Heart left ventricle (tissue), 16 donors: ENCODE data around the gene RNF135. TPM values are rescaled to one million over a fixed set of nuclear protein-coding genes. Genes with fewer than 3 reads are reported as not detected.

ENCODE experiments used
- ATAC-seq, 4 donors: fragments of 200-7000 bp; cut with Tn5 transposase; one replicate each; pipeline ENCODE4 v1.9.1; 2020 to 2022; ENCODE audit warnings: moderate library complexity in 4 of 4, mild to moderate bottlenecking in 3 of 4, moderate number of reproducible peaks in 1 of 4
- DNase-seq, 5 donors: peaks; one replicate each; pipeline ENCODE4 v3.0.0-alpha.2; 2020
- H3K27ac ChIP-seq, 12 donors: fragments of 200-600 bp; sonication (generic) in 4 of 12; one replicate each; pipeline versions ENCODE4 v1.5.0 to v1.8.0; 2016 to 2022; ENCODE audit warnings: mild to moderate bottlenecking in 2 of 12
- H3K27me3 ChIP-seq, 9 donors: fragments of 200-600 bp; sonication (generic) in 2 of 9; one replicate each; pipeline versions ENCODE4 v1.5.1 to v1.8.0; 2016 to 2022; ENCODE audit warnings: mild to moderate bottlenecking in 3 of 9
- H3K36me3 ChIP-seq, 9 donors: fragments of 200-600 bp; sonication (generic) in 2 of 9; one replicate each; pipeline versions ENCODE4 v1.5.0 to v1.8.0; 2018 to 2022; ENCODE audit warnings: mild to moderate bottlenecking in 2 of 9
- H3K4me1 ChIP-seq, 12 donors: fragments of 200-600 bp; sonication (generic) in 4 of 12; one replicate each; pipeline versions ENCODE4 v1.5.0 to v1.8.0; 2016 to 2022; ENCODE audit warnings: mild to moderate bottlenecking in 3 of 12
- H3K4me3 ChIP-seq, 12 donors: fragments of 200-600 bp; sonication (generic) in 4 of 12; one replicate each; pipeline versions ENCODE4 v1.5.0 to v1.8.0; 2017 to 2022; ENCODE audit warnings: mild to moderate bottlenecking in 9 of 12, moderate library complexity in 4 of 12
- H3K9me3 ChIP-seq, 12 donors: fragments of 200-600 bp; sonication (generic) in 4 of 12; one replicate each; pipeline versions ENCODE4 v1.5.0 to v1.8.0; 2016 to 2022; ENCODE audit warnings: mild to moderate bottlenecking in 1 of 12
- POLR2A ChIP-seq, 2 donors: fragments of 450-650 bp; IDR thresholded peaks; one replicate each; pipeline ENCODE4 v1.6.1; 2017; ENCODE audit warnings: antibody characterized with exemption in 2 of 2, mild to moderate bottlenecking in 2 of 2, moderate library complexity in 2 of 2
- WGBS, 4 donors: extraction: QIAGEN DNeasy Blood & Tissue Kit in 2 of 4; methylation state at CpG; one replicate each; pipeline versions ENCODE4 v1.1.5 to v1.1.7; 2013 to 2018; 5-methylcytosine and 5-hydroxymethylcytosine counted together
- intact Hi-C, 10 donors: fragments of 100-400 bp; cut with DNase I; formaldehyde crosslinking; loops; one replicate each; pipeline versions ENCODE4 v1.11.1 to v1.14.2; 2022
- polyA plus RNA-seq, 2 donors: library from polyadenylated mRNA; stranded (reverse); fragments of 200-250 nt; gene quantifications; one replicate each; pipeline ENCODE4 v1.2.3, GENCODE V29; 2013
- total RNA-seq, 9 donors: library from RNA; depleted of rRNA in 2 of 9; stranded (reverse); fragments of >200 nt in 2 of 9; fragmentation: NEBNext Ultra II Directional in 3 of 9; extraction: Animal tissue kit (Norgen Biotek cat#: 25700) in 3 of 9; gene quantifications; one replicate each; pipeline versions ENCODE4 v1.1.0 to v1.2.4, GENCODE V29; 2016 to 2023
- TF ChIP-seq, protein P1 (sequence below), 12 donors: fragments of 200-600 bp; sonication (generic) in 4 of 12; IDR thresholded peaks; one replicate each; pipeline versions ENCODE4 v1.5.0 to v1.8.0; 2018 to 2022; ENCODE audit warnings: antibody characterized with exemption in 12 of 12, mild to moderate bottlenecking in 5 of 12
- donor health status: ischemic (EF 13 %, LVEDD 7.1; RV severe dilation, severe dysfunction).
- donor health status: healthy with polysubstance abuse.
- donor health status: DM: no; HTN: yes; CAD: no.
- donor health status: DM: no; HTN: no; CAD: no.
- donor health status: ischemic (EF 25% LVEDD 6.9; RV normal size, moderate dysfunction).
- donor health status: ischemic (EF 25% LVEDD 5.7; RV mildly dilated, moderate dysfunction).
- donor health status: healthy.
- donor health status: DM: yes; HTN: yes; CAD: no.
- donor health status: ischemic (EF 35%, LVEDD 5.7; RV mildly dilated, moderate dysfunction).
- donor health status: nonischemic (EF 11% LVEDD 7.7; RV severe dilation, severe dysfunction).
- donor health status: DM: yes; HTN: yes; CAD: no.
- donor health status: PGD.
- donor health status: ischemic (EF 29% LVEDD 5.4; RV normal size, mild dysfunction).
- donor health status: nonischemic (EF 23%, LVEDD 6.1; RV moderate dilation, normal function).

The RNF135 gene
- total and polyA plus RNA-seq, 11 donors = 3.9 to 19.1 (median 5.0) TPM

DNA sequence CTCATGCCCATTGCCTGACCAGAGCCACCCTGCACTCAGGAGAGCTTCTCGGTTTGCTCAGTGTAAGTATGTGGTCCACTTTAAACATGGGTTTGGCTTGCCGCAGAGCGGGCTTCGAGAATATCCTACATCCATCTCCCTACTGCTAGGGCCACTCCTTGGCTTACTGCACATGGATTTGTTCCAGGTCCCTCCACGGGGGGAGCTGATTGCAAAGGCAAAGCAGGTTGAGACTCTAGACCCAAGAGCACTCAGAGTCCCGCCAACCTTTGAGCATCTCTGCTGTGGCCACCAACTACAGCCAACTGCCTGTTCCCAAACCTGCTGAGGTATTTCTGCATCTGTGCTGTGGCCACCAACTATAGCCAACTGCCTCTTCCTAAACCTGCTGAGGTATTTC is 26.4 kb downstream of the RNF135 start:
- WGBS, 4 donors = 92 to 96% (median 94%) methylated on average over 6 of the region's 6 CpGs
- DNase-seq (no peak), ATAC-seq (no peak)
- Histone ChIP-seq H3K27ac (no peak overlapping the region), H3K9me3 (no peaks in the 10 kb centered on the region), H3K36me3 (peaks cover 0 to 90% (median 64%) of the 10 kb centered on the region in 9 donors), H3K4me1 (peaks cover 0 to 4% (median 0%) of the 10 kb centered on the region in 12 donors), H3K4me3 (no peak overlapping the region), H3K27me3 (no peaks in the 10 kb centered on the region)
- intact Hi-C loops = no loop called here
- TF ChIP-seq, protein P1, sequence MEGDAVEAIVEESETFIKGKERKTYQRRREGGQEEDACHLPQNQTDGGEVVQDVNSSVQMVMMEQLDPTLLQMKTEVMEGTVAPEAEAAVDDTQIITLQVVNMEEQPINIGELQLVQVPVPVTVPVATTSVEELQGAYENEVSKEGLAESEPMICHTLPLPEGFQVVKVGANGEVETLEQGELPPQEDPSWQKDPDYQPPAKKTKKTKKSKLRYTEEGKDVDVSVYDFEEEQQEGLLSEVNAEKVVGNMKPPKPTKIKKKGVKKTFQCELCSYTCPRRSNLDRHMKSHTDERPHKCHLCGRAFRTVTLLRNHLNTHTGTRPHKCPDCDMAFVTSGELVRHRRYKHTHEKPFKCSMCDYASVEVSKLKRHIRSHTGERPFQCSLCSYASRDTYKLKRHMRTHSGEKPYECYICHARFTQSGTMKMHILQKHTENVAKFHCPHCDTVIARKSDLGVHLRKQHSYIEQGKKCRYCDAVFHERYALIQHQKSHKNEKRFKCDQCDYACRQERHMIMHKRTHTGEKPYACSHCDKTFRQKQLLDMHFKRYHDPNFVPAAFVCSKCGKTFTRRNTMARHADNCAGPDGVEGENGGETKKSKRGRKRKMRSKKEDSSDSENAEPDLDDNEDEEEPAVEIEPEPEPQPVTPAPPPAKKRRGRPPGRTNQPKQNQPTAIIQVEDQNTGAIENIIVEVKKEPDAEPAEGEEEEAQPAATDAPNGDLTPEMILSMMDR (IDR thresholded peaks at IDR 0.05) = no peak
- TF ChIP-seq POLR2A (IDR thresholded peaks at IDR 0.05) = no peak

DNA sequence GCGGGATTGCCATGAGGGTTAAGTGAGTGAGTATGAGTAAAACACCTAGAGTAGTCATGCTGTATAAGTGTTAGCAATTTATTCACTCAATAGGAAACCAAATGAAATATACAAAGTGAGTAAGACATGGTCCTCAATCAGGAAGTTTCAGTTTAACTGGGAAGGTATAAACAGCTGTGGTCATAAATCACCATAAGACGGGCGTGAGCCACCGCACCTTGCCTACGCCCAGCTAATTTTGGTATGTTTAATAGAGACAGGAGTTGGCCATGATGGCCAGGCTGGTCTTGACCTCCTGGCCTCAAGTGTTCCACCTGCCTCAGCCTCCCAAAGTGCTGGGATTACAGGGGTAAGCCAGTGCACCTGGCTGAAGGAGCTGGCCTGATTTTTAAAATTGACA is 27.0 kb downstream of the RNF135 start:
- H3K9me3 ChIP-seq = no peaks in the 10 kb centered on the region
- no peaks in the 10 kb centered on the region for H3K27me3 ChIP-seq
- intact Hi-C loops = no loop called here
- peaks cover 0 to 4% (median 0%) of the 10 kb centered on the region in 12 donors for H3K4me1 ChIP-seq
- no peak overlapping the region for H3K27ac ChIP-seq
- DNase-seq (no peak), ATAC-seq (no peak)
- WGBS, 4 donors = 90 to 98% (median 96%) methylated on average over 5 of the region's 5 CpGs
- peaks cover 0 to 90% (median 68%) of the 10 kb centered on the region in 9 donors for H3K36me3 ChIP-seq
- no peak overlapping the region for H3K4me3 ChIP-seq
- TF ChIP-seq, protein P1 (IDR thresholded peaks at IDR 0.05) = no peak
- TF ChIP-seq POLR2A (IDR thresholded peaks at IDR 0.05) = no peak

DNA sequence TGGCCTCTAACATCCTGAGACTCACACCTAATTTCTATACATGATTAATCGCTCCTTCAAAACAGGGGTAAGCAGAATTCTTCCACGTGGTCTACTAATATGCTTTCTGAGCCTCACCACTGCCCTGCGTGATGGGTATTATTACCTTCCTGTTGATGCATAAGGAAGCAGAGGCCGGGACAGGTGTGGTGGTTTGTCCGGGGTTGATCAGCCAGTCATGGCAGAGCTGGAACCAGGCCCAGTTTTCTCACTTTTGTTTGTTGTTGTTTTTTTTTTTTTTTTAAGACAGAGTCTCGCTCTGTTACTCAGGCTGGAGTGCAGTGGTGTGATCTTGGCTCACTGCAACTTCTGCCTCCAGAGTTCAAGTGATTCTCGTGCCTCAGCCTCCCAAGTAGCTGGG is 31.2 kb downstream of the RNF135 start:
- no peak for DNase-seq
- Histone ChIP-seq H3K9me3 (no peaks in the 10 kb centered on the region), H3K27ac (no peak overlapping the region), H3K36me3 (peaks cover 0 to 71% (median 47%) of the 10 kb centered on the region in 9 donors), H3K4me1 (peaks cover 0 to 11% (median 0%) of the 10 kb centered on the region in 12 donors), H3K27me3 (no peaks in the 10 kb centered on the region), H3K4me3 (no peak overlapping the region)
- TF ChIP-seq POLR2A (IDR thresholded peaks at IDR 0.05) = no peak
- 91 to 97% (median 93%) methylated on average over 7 of the region's 7 CpGs for WGBS, 4 donors
- intact Hi-C loops = loop anchor here in 1 of 10 donors (10.0 kb wide), 1 partner anchor 83 kb away; no protein-coding TSS in a partner anchor
- no peak for ATAC-seq

DNA sequence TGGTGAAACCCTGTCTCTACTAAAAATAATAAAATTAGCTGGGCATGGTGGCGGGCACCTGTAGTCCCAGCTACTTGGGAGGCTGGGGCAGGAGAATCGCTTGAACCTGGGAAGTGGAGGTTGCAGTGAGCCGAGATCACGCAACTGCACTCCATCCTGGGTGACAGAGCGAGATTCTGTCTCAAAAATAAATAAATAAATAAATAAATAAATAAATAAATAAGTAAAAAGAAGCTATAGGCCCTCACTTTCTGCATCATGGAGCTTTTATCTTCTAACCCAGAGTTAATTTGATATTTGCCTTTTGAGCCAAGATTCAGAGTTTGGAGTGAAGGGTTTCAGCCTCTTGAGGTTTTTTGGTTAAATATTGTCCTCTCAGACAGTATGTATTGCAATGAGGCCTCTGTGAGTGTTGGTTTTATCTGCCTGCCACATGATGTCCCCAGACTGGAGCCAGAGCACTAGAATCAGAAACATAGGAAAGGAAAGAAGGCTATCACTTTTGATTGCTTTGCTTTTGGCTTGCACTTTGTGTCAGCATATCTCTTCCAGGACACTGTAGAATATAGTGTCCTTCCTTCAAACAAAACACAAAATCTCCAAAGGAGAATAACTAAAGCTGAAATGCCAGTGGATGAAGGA is 32.5 kb downstream of the RNF135 start:
- H3K4me1 ChIP-seq = peaks cover 0 to 23% (median 6%) of the 10 kb centered on the region in 12 donors
- ATAC-seq = peak in 2 of 4 donors; percentile 58 to 83
- DNase-seq = no peak
- no peaks in the 10 kb centered on the region for H3K27me3 ChIP-seq
- no peak for TF ChIP-seq POLR2A (IDR thresholded peaks at IDR 0.05)
- TF ChIP-seq, protein P1 (IDR thresholded peaks at IDR 0.05) = no peak
- H3K4me3 ChIP-seq = no peak overlapping the region
- peaks cover 0 to 58% (median 34%) of the 10 kb centered on the region in 9 donors for H3K36me3 ChIP-seq
- WGBS, 4 donors = 95 to 98% (median 97%) methylated on average over 5 of the region's 5 CpGs
- peak overlapping the region in 1 of 12 donors; percentile 44 for H3K27ac ChIP-seq
- intact Hi-C loops = loop anchor here in 1 of 10 donors (10.0 kb wide), 1 partner anchor 81 kb away; no protein-coding TSS in a partner anchor
- no peaks in the 10 kb centered on the region for H3K9me3 ChIP-seq
